Stimulated activated CD4-positive, alpha-beta T cell treated with anti-CD3 and anti-CD28 coated beads, Interleukin-4, amount 100 ng/mL, for 1 hour (primary cell): ENCODE results near the gene CEP44.
"Not testable (repeated sequence)": the region's sequence is repeated elsewhere in the genome, so short reads cannot be mapped to it uniquely, and the experiment has no call there.

Experiments used
- DNase-seq: peaks from one replicate; pipeline ENCODE4 v3.0.0-alpha.2; 2020

The CEP44 gene

DNA sequence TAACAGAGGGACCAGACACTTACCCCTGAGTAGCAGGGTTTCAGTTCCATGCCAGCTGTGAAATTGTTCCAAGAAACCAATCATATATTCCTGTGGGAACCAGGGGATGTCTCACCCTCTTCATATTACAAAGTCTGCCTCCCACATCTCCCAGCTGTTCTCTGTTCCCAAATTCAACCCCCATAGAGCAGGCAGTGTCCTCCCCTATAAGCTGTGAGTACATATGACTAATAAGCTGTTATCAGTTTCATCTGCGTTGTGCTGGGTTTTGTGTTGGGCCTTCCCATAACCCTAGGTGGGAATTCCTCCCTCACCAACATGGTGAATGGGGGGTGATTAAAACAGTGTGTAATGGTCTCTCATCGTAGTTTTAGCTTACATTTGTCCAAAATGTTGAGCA, 41.0 kb downstream of the CEP44 start:
- no peak for DNase-seq

DNA sequence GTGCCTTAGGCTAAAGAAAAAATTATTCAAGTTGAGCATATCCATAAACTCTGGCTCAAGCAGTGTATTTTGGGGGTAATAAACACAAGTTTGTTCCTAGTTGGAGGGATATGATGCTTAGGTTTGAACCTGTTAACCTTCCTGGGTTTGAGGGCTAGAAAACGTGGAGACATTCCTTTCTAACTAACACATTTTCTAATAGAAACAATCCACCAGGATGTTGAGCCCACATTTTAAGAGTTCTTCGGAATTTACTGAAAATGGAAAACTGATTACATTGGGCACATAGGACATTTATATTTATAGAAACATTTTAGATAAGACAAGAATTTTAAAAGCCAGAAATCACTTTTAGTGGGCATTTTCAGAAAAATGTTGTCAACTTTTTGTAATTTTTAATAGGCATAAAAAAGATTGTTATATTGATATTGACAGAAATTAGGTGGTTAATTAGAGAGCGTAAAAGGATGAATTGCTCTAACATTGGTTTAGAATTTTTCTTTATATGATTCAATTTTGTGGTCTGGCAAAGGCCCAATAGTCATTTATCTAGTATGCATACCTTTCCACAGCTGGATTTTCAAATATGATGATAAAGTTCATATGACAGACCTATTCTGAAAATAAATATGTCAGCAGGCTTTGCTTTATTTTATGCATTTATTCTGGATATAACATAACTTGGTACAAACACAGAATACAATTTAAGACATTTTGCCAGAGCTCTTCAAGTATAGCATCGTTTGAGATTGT, 49.2 kb downstream of the CEP44 start:
- DNase-seq, result no peak

DNA sequence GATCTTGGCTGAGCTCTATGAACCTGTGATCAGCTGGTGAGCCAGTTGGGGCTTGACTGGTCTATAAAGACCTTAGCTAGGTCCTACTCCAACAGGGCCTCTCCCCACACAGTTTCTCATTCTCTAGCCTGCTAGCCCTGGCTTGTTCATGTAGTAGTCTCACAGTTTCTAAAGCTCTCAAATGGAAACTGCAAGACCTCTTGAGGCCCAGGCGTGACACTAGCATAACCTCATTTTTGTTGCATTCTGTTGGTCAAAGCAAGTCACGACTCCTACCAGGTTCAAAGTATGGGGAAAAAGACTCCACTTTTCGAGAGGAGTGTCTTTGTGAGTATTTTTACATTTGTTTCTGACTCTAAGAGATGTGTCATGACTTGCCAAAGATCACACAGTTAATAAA, 50.9 kb downstream of the CEP44 start:
- no peak for DNase-seq

DNA sequence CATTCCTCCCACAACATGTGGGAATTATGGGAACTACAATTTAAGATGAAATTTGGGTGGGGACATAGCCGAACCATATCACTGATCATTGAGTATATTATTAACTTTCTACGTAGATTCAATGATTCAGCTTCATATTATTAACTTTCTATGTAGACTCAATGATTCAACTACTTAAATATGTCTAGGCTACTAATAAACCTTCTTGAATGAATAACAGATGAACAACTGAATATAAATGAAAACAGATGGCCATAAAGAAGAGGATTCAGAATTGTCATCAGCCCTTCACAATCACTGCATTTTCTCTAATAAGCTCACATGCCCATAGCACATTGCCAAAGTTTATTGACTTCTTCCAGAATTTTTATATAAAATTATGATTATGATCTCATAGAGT, 57.0 kb downstream of the CEP44 start:
- DNase-seq, result no peak

DNA sequence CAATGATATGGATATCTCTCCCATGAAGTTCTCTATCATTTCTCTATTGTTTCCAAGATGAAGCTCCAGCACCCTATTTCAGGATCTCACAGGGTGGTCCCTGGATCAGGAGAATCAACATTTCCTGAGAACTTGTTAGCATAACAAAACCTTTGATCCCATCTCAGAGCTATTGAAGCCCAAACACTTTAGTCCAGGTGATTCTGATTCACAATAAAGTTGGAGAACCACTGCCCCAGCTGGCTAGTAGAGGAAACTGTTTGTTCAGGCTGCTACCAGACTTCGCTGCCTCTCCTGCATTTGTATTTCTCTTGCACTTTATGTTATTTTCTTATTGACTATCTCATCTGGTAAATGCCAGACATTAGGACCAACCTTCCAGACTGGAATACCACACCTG, 65.4 kb downstream of the CEP44 start:
- DNase-seq, result no peak

DNA sequence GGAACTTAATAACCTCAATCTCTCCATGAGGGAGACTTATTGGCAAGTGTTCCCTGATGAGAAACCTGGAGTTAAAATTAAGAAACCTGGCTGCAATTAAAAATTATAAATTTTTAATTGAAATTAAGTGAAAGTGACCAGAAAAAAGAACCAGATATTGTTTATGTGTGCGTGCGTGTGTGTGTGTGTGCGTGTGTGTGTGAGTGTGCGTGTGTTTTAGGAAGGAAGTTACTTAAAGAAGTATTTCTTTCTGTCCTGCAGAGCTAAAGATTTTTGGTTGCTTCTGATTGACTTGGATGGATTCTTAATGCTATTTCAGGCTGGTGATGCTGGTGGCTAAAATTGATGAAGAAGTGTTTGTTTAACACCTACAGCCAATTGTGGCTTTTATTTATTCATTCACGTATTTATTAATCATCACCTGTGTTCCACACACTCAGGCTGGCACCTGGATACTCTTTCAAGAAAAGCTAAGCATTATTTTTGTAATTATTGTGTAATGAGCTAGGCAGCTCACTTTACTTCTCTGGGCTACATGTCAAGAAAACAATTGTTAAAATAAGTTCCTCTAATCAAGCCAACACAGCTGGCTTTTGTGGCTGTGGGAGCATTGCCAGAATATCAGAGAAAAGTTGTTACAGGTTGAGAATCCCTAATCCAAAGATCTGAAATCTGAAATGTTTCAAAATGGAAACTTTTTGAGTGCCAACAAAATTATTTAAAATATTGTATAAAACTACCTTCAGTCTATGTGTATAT, 68.5 kb downstream of the CEP44 start:
- no peak for DNase-seq

DNA sequence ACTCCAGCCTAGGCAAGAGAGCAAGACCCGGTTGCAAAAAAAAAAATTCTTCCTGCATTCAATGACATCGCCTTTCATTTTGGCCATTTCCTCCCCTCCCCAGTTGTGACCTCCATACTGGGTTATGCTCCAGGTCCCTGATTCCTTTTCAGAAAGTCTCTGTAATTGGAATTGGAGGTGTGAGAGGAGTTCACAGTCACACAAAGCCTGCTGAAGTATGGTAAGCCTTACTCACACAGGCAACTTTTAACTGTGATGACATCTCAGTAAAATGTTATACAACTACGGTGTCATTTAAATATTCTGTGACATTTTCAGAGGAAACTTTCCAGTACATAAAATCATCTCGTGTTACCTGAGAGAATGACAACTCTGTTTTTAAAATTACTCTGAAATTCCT, 73.6 kb downstream of the CEP44 start:
- no peak for DNase-seq

DNA sequence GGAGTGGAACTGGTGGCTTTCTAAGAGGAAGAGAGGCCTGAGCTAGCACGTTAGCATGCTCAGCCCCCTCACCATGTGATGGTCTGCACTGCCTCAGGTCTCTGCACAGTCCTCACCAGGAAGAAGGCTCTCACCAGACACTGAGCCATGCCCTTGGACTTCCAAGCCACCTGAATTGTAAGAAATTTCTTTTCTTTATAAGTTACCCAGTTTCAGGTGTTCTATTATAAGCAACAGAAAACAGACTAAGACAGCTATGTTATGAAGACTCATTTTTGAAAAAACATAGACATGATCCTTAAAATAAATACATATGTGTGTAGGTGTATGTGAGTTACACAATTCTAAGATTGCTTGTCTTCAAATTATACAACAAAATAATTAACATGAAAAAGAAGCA, 74.7 kb downstream of the CEP44 start:
- no peak for DNase-seq

DNA sequence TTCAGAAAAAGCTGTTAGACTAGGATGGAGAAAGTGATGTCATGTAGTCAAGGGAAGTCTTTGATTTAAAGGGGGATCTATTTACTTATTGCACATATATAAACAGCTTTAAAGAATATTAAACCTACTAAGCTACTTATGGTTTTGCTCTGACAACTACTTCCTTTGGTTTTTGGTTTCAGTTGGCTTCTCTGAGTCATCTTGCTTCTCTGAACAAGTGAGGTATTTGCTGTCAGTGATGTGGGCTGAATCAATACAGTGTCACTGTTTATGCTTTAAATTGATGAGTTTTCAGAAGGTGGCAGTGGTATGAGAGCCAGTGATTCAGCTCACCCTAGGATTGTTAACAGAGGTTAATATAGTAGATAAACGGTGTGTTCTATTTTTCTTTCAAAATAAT, 75.1 kb downstream of the CEP44 start:
- no peak for DNase-seq

DNA sequence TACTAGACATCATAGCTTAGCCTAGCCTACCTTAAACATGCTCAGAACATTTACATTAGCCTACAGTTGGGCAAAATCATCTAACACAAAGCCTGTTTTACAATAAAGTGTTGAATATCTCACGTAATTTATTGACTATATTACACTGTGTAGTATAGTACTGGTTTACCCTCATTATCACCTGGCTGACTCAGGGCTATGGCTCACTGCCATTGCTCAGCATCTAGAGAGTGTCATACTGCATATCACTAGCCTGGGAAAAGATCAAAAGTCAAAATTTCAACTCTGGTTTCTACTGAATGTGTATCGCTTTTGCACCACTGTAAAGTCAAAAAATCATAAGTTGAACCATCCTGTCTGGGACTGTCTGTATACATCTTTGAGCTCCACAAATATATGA, 78.6 kb downstream of the CEP44 start:
- no peak for DNase-seq

DNA sequence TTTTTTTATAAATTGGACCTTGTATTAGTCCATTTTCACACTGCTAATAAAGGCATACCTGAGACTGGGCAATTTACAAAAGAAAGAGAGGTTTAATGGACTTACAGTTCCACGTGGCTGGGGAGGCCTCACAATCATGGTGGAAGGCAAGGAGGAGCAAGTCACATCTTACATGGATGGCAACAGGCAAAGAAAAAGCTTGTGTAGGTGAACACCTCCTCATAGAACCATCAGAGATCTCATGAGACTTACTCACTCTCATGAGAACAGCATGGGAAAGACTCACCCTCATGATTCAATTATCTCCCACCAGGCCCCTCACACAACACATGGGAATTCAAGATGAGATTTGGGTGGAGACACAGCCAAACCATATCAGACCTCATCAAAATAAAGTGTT, 80.1 kb downstream of the CEP44 start:
- not testable (repeated sequence) for DNase-seq

DNA sequence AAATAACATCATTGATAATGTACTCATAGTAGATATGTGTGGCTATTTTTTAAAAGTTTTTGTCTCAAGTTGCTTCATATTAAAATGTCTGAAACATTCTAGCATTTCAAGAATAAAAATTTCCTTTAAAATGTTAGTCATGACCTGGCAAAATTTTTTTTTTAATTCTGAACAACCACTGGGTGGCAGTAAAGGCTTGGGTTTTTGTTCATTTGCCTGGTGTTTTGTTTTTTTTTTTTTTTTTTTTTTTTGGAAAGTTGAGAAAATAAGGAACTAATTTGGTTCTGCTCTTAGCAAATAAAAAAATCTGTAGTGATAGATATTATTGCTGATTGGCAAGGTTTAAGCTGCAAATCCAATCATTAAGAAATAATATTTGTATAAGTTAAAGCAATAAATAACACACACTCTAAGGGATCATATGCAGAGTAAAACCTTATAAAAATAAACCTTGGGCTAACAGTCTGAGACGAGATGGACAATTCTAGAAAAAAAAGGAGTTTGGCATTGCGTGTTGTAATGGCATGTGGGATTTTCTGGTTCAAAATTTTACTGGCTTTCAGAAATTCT, 81.4 kb downstream of the CEP44 start:
- DNase-seq, result no peak

DNA sequence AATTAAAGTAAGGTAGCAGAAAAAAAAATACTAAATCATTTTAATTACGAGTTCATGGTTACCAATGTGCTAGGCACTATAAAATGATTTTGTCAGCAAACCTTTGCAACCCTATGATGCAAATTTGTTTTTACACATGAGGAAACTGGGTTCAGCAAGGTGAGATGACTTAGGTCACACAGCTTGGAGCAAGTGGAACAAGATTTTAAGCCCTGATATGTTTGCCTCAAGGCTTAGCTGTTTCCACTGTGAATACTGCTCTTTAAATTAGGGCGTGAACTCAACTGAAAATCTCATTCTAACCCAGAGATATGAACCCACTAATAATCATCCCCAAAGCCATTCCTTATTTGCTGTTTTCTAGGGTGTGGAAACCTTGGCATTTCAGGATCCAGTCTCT, 86.3 kb downstream of the CEP44 start:
- no peak for DNase-seq

DNA sequence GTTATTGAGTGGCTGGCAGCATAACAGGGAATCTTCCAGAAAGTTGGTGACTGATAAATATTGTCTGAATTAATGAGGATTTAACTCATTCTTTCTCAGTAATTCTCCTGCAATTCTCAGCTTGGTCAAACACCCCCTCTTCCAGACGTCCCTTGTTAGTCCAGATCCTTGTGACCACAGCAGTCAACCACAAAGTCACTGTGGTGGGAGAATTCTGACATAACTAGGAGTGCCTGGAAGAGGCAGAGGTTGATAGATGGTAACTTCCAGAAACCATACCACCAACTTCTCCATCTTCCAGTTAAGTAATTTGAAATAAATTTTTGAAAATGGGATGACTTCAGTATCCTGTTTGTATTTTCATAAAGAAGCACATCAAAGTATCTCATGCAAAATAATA, 90.1 kb downstream of the CEP44 start:
- no peak for DNase-seq

DNA sequence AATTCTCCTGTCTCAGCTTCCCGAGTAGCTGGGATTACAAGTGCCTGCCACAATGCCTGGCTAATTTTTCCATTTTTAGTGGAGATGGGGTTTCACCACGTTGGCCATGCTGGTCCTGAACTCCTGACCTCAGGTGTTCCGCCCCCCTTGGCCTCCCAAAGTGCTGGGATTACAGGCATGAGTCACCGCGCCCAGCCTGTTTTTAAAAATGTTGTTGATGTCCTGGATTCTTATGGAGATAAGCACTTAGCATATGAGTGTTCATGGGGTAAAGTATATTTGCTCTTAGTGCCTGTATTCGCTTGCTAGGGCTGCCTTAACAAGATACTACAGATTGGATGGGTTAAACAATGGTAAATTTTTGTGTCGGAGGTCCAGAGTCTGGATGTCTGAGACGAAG, 91.7 kb downstream of the CEP44 start:
- no peak for DNase-seq

DNA sequence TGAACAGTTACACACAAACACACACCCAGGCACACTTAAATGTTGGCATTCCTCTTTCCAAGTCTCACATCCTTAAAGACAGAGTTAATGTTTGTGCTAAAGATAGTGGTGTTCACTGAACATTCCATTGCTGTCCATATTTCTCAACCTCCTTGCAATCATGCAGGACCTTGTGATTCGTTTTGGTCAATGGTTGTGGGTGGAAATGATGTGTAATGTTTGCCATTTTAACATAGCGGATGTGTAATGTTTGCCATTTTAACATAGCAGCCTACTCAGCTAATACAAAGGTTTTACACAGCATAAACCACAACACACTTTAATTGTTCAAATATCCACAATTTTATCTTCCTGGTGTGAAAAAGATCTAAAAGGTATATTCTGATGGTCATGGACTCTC, 93.9 kb downstream of the CEP44 start:
- DNase-seq, result no peak

DNA sequence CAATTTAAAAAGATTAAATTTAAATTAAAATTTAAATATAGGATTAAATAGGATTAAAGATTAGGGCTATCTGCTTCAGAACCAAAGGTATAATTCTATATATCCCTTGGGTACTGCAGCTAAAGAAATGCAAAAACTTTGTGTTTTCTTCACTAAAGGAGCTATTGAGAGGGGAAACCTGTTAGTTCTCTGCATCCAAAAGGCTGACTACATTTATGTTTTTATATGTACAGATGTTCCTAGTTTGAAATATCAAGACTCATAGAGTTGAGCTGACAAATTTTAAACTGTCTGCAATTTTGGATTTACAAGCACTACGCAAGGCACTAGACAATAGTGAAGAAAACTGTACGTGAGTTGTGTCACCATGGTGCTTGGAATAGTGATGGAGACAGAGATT, 95.2 kb downstream of the CEP44 start:
- DNase-seq, result no peak

DNA sequence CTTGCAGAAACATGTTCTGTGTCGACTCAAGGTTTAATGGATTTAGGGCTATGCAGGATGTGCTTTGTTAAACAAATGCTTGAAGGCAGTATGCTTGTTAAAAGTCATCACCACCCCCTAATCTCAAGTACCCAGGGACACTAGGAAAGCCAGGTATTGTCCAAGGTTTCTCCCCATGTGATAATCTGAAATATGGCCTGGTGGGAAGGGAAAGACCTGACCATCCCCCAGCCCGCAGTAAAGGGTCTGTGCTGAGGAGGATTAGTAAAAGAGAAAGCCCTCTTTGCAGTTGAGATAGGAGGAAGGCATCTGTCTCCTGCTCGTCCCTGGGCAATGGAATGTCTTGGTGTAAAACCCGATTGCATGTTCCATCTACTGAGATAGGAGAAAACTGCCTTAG, 96.5 kb downstream of the CEP44 start:
- not testable (repeated sequence) for DNase-seq

DNA sequence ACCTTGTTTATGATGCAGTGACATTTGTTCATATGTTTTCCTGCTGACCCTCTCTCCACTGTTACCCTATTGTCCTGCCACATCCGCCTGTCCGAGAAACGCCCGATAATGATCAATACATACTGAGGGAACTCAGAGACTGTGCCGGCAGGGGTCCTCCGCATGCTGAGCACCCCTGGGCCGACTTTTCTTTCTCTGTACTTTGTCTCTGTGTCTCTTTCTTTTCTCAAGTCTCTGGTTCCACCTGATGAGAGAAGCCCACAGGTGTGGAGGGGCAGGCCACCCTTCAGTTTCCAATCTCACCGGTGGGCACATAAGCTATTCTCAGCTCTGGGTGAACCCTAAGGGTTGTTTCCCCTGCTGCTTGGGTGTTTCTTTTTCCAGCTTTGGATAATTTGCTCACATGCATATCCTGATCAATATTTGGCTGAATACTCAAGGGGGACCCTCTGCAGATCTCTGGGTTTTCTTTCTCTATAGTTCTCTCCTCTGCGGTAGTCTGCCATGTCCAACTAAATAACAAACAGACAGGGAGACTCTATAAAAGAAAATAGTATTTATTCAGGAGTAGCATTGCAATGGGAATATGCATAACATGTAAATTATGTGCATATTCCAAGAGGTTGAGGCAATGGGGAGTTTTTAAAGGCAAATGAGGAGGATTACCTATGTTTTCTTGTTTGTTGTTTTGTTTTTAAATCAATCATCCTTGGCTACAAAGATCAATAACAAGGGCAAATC, 97.2 kb downstream of the CEP44 start:
- no peak for DNase-seq

DNA sequence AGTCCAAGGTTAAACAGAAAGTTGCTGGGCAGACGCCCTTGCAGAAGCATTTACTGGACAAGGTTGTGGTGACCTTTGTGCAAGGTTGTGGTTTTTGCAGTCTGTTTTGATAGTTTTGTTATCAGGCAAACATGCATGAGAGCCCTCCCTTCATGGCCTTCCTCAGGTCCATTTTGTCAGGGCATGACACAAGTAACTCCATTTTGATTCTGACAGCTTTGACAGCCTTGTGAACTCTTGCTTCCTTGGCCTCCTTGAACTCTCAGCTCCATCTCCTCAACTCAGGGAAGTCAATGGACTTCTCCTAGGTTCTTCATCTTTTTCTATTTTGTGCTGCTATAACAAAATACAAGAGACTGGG, 97.7 kb downstream of the CEP44 start:
- no peak for DNase-seq
